Testis (tissue), 2 donors: ENCODE data around the gene UNC5B.

Experiments
- POLR2A ChIP-seq: fragments of 450-650 bp; IDR thresholded peaks from one replicate; pipeline ENCODE4 v1.6.1; 2017; ENCODE audit warnings: antibody characterized with exemption, mild to moderate bottlenecking, moderate library complexity
- TF ChIP-seq, protein P1 (sequence below), 3 experiments: fragments of 450-650 bp in 2 of 3; fragments of 200-600 bp in 1 of 3; sonication (generic) in 1 of 3; IDR thresholded peaks; one replicate each; pipeline ENCODE4 v1.5.1; 2016 to 2019; ENCODE audit warnings: antibody characterized with exemption in 3 of 3, mild to moderate bottlenecking in 2 of 3, moderate library complexity in 1 of 3

DNA sequence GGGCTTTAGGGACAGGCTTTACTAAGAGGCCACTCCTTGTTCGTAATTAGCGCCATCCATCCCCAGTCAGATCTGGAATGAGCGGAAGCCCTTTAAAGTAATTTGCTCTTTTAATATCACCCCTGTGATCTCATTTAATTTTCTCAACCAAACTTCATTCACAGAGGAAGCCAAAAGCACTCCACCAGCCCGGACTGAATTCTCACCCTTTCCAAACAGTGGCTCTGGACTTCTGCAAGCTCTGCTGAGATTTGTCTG, 43.1 kb downstream of the UNC5B start:
- TF ChIP-seq, protein P1, sequence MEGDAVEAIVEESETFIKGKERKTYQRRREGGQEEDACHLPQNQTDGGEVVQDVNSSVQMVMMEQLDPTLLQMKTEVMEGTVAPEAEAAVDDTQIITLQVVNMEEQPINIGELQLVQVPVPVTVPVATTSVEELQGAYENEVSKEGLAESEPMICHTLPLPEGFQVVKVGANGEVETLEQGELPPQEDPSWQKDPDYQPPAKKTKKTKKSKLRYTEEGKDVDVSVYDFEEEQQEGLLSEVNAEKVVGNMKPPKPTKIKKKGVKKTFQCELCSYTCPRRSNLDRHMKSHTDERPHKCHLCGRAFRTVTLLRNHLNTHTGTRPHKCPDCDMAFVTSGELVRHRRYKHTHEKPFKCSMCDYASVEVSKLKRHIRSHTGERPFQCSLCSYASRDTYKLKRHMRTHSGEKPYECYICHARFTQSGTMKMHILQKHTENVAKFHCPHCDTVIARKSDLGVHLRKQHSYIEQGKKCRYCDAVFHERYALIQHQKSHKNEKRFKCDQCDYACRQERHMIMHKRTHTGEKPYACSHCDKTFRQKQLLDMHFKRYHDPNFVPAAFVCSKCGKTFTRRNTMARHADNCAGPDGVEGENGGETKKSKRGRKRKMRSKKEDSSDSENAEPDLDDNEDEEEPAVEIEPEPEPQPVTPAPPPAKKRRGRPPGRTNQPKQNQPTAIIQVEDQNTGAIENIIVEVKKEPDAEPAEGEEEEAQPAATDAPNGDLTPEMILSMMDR (IDR thresholded peaks at IDR 0.05), result no peak
- no peak for TF ChIP-seq POLR2A
